ENCODE measurements around the gene HCFC1. TPM values are rescaled to one million over a fixed set of nuclear protein-coding genes. Genes with fewer than 3 reads are reported as not detected.

HCFC1 gene
- total RNA-seq, 1 experiment from 2014 or later = 79.9 TPM

DNA sequence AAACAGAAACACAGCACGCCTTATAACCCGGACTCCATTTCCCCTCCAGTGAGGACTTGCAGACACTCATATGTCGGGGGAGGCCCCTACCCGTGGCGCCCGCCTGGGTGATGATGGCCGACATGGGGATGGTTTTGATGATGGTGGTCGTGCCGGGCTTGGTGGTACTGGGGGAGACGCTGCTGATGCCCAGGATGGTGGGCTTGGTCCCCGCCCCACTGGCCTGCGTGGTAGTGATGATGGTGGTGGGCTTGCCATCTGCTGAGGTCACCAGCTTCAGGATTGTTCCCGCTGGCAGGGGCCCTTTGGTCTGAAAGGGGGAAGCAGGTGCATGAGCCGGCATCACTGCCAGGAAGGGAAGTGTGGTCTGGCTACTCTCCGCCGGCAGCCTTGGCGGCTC lies 14.4 kb downstream of the HCFC1 start:
- no peak overlapping the region for H3K27ac ChIP-seq
- no peak overlapping the region for H3K4me2 ChIP-seq
- no peaks in the 10 kb centered on the region for H3K9me3 ChIP-seq (ENCODE audit: insufficient read depth, low read depth)
- CTCF ChIA-PET = no interaction called here
- no peak overlapping the region for H3K4me3 ChIP-seq
- no peaks in the 10 kb centered on the region for H3F3A ChIP-seq (ENCODE audit: insufficient read depth, low read depth)
- intact Hi-C loops (cut with micrococcal nuclease; ENCODE audit: unreplicated experiment) = no loop called here
- no peaks in the 10 kb centered on the region for H3K9me2 ChIP-seq (ENCODE audit: insufficient read depth)
- peaks cover 9% of the 10 kb centered on the region; the same call in 1 of the 2 replicates for H4K20me1 ChIP-seq (ENCODE audit: insufficient read depth)
- H3K36me3 ChIP-seq (ENCODE audit: low read depth) = no peaks in the 10 kb centered on the region
- TF ChIP-seq, protein P1, sequence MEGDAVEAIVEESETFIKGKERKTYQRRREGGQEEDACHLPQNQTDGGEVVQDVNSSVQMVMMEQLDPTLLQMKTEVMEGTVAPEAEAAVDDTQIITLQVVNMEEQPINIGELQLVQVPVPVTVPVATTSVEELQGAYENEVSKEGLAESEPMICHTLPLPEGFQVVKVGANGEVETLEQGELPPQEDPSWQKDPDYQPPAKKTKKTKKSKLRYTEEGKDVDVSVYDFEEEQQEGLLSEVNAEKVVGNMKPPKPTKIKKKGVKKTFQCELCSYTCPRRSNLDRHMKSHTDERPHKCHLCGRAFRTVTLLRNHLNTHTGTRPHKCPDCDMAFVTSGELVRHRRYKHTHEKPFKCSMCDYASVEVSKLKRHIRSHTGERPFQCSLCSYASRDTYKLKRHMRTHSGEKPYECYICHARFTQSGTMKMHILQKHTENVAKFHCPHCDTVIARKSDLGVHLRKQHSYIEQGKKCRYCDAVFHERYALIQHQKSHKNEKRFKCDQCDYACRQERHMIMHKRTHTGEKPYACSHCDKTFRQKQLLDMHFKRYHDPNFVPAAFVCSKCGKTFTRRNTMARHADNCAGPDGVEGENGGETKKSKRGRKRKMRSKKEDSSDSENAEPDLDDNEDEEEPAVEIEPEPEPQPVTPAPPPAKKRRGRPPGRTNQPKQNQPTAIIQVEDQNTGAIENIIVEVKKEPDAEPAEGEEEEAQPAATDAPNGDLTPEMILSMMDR (conservative IDR thresholded peaks at IDR 0.05) = no peak
- no peak for TF ChIP-seq EZH2 (IDR thresholded peaks at IDR 0.05; ENCODE audit: low read depth)
- DNase-seq = no peak
- H3K4me1 ChIP-seq (replicated peaks; ENCODE audit: insufficient read depth) = no peaks in the 10 kb centered on the region
- H2AFZ ChIP-seq = no peak overlapping the region
- no peaks in the 10 kb centered on the region for H3K79me2 ChIP-seq (ENCODE audit: low read depth)
- POLR2A ChIA-PET (ENCODE audit: unreplicated experiment) = no interaction called here
- no TSS peak for BruUV-seq (replicated peaks)
- no peaks in the 10 kb centered on the region for H3K27me3 ChIP-seq (ENCODE audit: insufficient read depth, low read depth)

DNA sequence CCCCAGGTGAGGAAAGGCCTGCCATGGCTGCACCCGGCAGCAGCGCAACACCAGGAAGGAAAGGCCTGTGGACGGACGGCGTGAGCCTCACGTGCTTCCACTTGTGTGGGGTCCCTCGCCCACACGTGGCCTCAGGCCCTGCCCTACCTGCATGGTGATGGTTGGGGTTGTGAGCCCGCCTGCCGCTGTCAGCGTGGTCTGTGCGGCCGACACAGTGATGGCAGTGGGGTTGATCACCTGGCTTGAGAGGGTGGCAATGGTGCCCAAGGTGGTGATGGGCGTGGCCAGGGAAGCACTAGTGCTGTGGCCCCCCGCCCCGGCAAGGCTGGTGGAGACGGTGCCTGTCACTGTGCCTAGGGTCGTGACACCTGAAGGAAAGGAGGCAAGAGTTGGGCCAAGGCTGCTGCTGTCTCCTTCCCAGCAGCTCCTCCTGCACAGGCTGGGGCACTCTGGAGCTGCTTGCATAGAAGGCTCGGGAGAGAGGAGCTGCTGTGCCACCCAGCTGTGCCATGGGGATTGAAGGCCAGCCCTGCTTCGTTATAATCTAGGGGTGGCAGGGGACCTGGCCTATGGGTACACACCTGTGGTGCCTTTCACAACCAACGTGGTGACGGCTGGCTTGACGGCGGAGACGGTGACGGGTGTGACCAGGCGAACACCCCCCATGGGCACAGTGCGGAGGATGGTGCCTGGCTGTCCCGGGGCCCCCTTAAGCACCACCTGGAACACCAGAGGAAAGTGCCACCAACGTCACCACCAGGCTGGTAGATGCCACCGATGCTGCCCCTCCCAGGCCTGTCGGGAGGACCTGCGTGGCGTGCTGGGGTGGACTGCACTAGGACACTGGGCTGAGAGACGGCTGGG lies 15.3 kb downstream of the HCFC1 start:
- Histone ChIP-seq H2AFZ (no peak overlapping the region), H3K9me2 (ENCODE audit: insufficient read depth) (no peaks in the 10 kb centered on the region), H3K79me2 (ENCODE audit: low read depth) (no peaks in the 10 kb centered on the region), H3K4me1 (replicated peaks; ENCODE audit: insufficient read depth) (no peaks in the 10 kb centered on the region), H4K20me1 (ENCODE audit: insufficient read depth) (peaks cover 9% of the 10 kb centered on the region; the same call in 1 of the 2 replicates), H3K4me2 (no peak overlapping the region), H3F3A (ENCODE audit: insufficient read depth, low read depth) (no peaks in the 10 kb centered on the region), H3K36me3 (ENCODE audit: low read depth) (no peaks in the 10 kb centered on the region), H3K27me3 (ENCODE audit: insufficient read depth, low read depth) (no peaks in the 10 kb centered on the region), H3K4me3 (no peak overlapping the region), H3K27ac (no peak overlapping the region), H3K9me3 (ENCODE audit: insufficient read depth, low read depth) (no peaks in the 10 kb centered on the region)
- no peak for DNase-seq
- ChIA-PET POLR2A (ENCODE audit: unreplicated experiment) (no interaction called here), CTCF (no interaction called here)
- BruUV-seq (replicated peaks) = no TSS peak
- intact Hi-C loops (cut with micrococcal nuclease; ENCODE audit: unreplicated experiment) = no loop called here
- TF ChIP-seq, protein P1 (conservative IDR thresholded peaks at IDR 0.05) = no peak
- no peak for TF ChIP-seq EZH2 (IDR thresholded peaks at IDR 0.05; ENCODE audit: low read depth)

DNA sequence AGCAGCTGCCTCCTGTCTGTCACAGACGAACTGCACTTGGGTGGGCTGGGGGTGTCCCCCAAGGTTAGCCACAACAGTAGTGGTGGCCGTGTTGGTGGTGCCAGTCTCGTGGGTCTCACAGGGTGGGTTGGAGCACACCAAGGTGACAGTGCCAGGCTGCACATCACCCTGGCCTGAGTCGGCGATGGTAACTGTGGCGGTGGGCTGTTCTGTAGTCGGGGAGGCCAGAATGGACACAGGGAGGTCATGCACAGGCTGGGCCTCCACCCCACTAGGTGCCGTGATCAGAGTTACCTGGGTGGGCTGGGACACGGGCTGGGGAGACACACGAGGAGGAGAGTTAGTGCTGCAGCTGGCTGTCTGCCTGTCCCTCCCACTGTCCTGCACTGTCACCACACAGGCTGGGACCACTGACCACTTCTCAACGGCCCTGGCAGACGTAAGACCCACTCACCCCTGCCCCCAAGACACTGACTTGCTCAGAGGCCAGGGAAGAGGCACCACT lies 16.3 kb downstream of the HCFC1 start:
- Histone ChIP-seq H3K27me3 (ENCODE audit: insufficient read depth, low read depth) (no peaks in the 10 kb centered on the region), H3K9me3 (ENCODE audit: insufficient read depth, low read depth) (no peaks in the 10 kb centered on the region), H3K79me2 (ENCODE audit: low read depth) (no peaks in the 10 kb centered on the region), H3K36me3 (ENCODE audit: low read depth) (no peaks in the 10 kb centered on the region), H3F3A (ENCODE audit: insufficient read depth, low read depth) (no peaks in the 10 kb centered on the region), H3K27ac (no peak overlapping the region), H3K4me1 (replicated peaks; ENCODE audit: insufficient read depth) (no peaks in the 10 kb centered on the region), H2AFZ (no peak overlapping the region), H3K9me2 (ENCODE audit: insufficient read depth) (no peaks in the 10 kb centered on the region), H3K4me3 (no peak overlapping the region), H4K20me1 (ENCODE audit: insufficient read depth) (peaks cover 9% of the 10 kb centered on the region; the same call in 1 of the 2 replicates), H3K4me2 (no peak overlapping the region)
- TF ChIP-seq EZH2 (IDR thresholded peaks at IDR 0.05; ENCODE audit: low read depth) = no peak
- TF ChIP-seq, protein P1 (conservative IDR thresholded peaks at IDR 0.05) = no peak
- no TSS peak for BruUV-seq (replicated peaks)
- intact Hi-C loops (cut with micrococcal nuclease; ENCODE audit: unreplicated experiment) = no loop called here
- DNase-seq = no peak
- POLR2A ChIA-PET (ENCODE audit: unreplicated experiment) = no interaction called here
- CTCF ChIA-PET = no interaction called here
